Right renal pelvis (tissue), 4 donors: ENCODE results near the gene TAF4B. TPM values are rescaled to one million over a fixed set of nuclear protein-coding genes. Genes with fewer than 3 reads are reported as not detected.
"Not testable (repeated sequence)": the region's sequence is repeated elsewhere in the genome, so short reads cannot be mapped to it uniquely, and the experiment has no call there.

Source experiments
- DNase-seq, 4 donors: peaks; one replicate each; pipeline ENCODE4 v3.0.0-alpha.2; 2013; ENCODE audit warnings: low read depth in 4 of 4, low spot score in 3 of 4, missing footprints in 1 of 4
- polyA plus RNA-seq, 4 donors: library from polyadenylated mRNA; unstranded; fragments of 120-200 nt; gene quantifications; one replicate each; pipeline ENCODE4 v1.2.1, GENCODE V29; 2013; ENCODE audit not compliant: insufficient read length in 4 of 4

The TAF4B gene
- polyA plus RNA-seq, 4 donors: 4.2 to 6.0 (median 5.2) TPM

GRCh38 chr18:26298107-26298506, 71.9 kb downstream of the TAF4B start:
- DNase-seq: no peak

GRCh38 chr18:26301681-26302080, 75.4 kb downstream of the TAF4B start:
- DNase-seq: no peak

GRCh38 chr18:26303222-26303621, 77.0 kb downstream of the TAF4B start:
- not testable (repeated sequence) for DNase-seq

GRCh38 chr18:26304511-26304910, 78.3 kb downstream of the TAF4B start:
- no peak for DNase-seq

- DNase-seq: peak; percentile 17 to 62 (median 32)
Measured at GRCh38 chr18:26307161-26307773, 81.0 kb downstream of the TAF4B start.

- no peak for DNase-seq
Measured at GRCh38 chr18:26309281-26309680, 83.0 kb downstream of the TAF4B start.

- DNase-seq: no peak
Measured at GRCh38 chr18:26312199-26312598, 86.0 kb downstream of the TAF4B start.

GRCh38 chr18:26317398-26317797, 91.2 kb downstream of the TAF4B start:
- DNase-seq: no peak

GRCh38 chr18:26320686-26321085, 94.4 kb downstream of the TAF4B start:
- DNase-seq: no peak

GRCh38 chr18:26322890-26323653, 96.8 kb downstream of the TAF4B start:
- DNase-seq: no peak

- no peak for DNase-seq
Measured at GRCh38 chr18:26325771-26326170, 99.5 kb downstream of the TAF4B start.

- DNase-seq: no peak
Measured at GRCh38 chr18:26327062-26327461, 100.8 kb downstream of the TAF4B start.

- no peak for DNase-seq
Measured at GRCh38 chr18:26332991-26333390, 106.7 kb downstream of the TAF4B start.

GRCh38 chr18:26335156-26335555, 108.9 kb downstream of the TAF4B start:
- peak in 2 of 4 donors; percentile 20 to 22 for DNase-seq

- peak in 3 of 4 donors; percentile 23 to 36 (median 34) for DNase-seq
Measured at GRCh38 chr18:26335571-26336487, 109.6 kb downstream of the TAF4B start.

- DNase-seq: no peak
Measured at GRCh38 chr18:26336572-26336971, 110.3 kb downstream of the TAF4B start.

- DNase-seq: peak in 1 of 4 donors; percentile 29
Measured at GRCh38 chr18:26342646-26343045, 116.4 kb downstream of the TAF4B start.

GRCh38 chr18:26350961-26351360, 124.7 kb downstream of the TAF4B start:
- DNase-seq: no peak

GRCh38 chr18:26356045-26356785, 130.0 kb downstream of the TAF4B start:
- no peak for DNase-seq

GRCh38 chr18:26357960-26358359, 131.7 kb downstream of the TAF4B start:
- DNase-seq: no peak
